B cell (primary cell): Measurements from ENCODE around the gene KCNK7. TPM values are rescaled to one million over a fixed set of nuclear protein-coding genes. Genes with fewer than 3 reads are reported as not detected.
"Not testable (repeated sequence)": the region's sequence is repeated elsewhere in the genome, so short reads cannot be mapped to it uniquely, and the experiment has no call there.

Experiments
- ATAC-seq: fragments of 200-7000 bp; cut with Tn5 transposase; one replicate; pipeline ENCODE4 v1.10.0; 2021; ENCODE audit warnings: low read depth, mild to moderate bottlenecking, moderate number of reproducible peaks, moderate library complexity
- CTCF ChIA-PET: fragments of 350-600 bp; sonication (Branson Sonifier 250); formaldehyde crosslinking; loops from one replicate; lab custom pipeline; 2021; ENCODE audit warnings: antibody characterized with exemption, inconsistent platforms; lab: Charles Lee
- POLR2A ChIA-PET: fragments of 350-600 bp; sonication (Branson Sonifier 250); formaldehyde crosslinking; loops from one replicate; lab custom pipeline; 2021; ENCODE audit warnings: antibody characterized with exemption; lab: Charles Lee
- DNase-seq: peaks from one replicate; pipeline ENCODE4 v3.0.0; 2013
- H2AFZ ChIP-seq: 2 replicates; pipeline ENCODE4 v1.6.1; 2012; ENCODE audit warnings: mild to moderate bottlenecking, low read depth, low read length; ENCODE audit not compliant: insufficient read depth, poor library complexity, severe bottlenecking
- H3K27ac ChIP-seq, 2 donors: 1 replicate in 1 of 2; 2 replicates in 1 of 2; pipeline ENCODE4 v1.5.1; 2012 to 2013; ENCODE audit warnings: low read length in 2 of 2, mild to moderate bottlenecking in 2 of 2, moderate library complexity in 1 of 2
- H3K27me3 ChIP-seq, 4 experiments: fragments of 200-600 bp in 1 of 4; sonication (generic) in 1 of 4; replicated peaks in 1 of 4; 1 replicate in 2 of 4; 2 replicates in 2 of 4; pipeline versions ENCODE4 v1.6.1 to v1.7.0; 2013 to 2016; ENCODE audit warnings: low read length in 3 of 4, mild to moderate bottlenecking in 2 of 4, mixed read lengths in 1 of 4, moderate library complexity in 1 of 4; ENCODE audit not compliant: insufficient read depth in 4 of 4, control insufficient read depth in 3 of 4; ENCODE audit errors: control extremely low read depth in 1 of 4
- H3K36me3 ChIP-seq, 2 experiments: replicated peaks in 1 of 2; 1 replicate in 1 of 2; 2 replicates in 1 of 2; pipeline versions ENCODE4 v1.6.1 to v1.7.1; 2013; ENCODE audit warnings: low read length in 1 of 2; ENCODE audit not compliant: insufficient read depth in 2 of 2, control insufficient read depth in 1 of 2; ENCODE audit errors: control extremely low read depth in 1 of 2, extremely low read depth in 1 of 2
- H3K4me1 ChIP-seq, 2 donors: fragments of 200-600 bp in 1 of 2; sonication (generic) in 1 of 2; 1 replicate in 1 of 2; 2 replicates in 1 of 2; pipeline versions ENCODE4 v1.5.1 to v1.6.1; 2013 to 2017; ENCODE audit warnings: low read length in 2 of 2; ENCODE audit not compliant: control insufficient read depth in 2 of 2, insufficient read depth in 2 of 2
- H3K4me2 ChIP-seq: replicated peaks from 2 replicates; pipeline ENCODE3; 2012; ENCODE audit warnings: mild to moderate bottlenecking, low read depth, low read length; ENCODE audit not compliant: poor library complexity, severe bottlenecking
- H3K4me3 ChIP-seq, 5 experiments: fragments of 200-600 bp in 1 of 5; sonication (generic) in 1 of 5; 1 replicate in 3 of 5; 2 replicates in 2 of 5; pipeline versions ENCODE4 v1.5.1 to v1.7.0; 2011 to 2016; ENCODE audit warnings: low read length in 4 of 5, mild to moderate bottlenecking in 4 of 5, low read depth in 2 of 5, control low read depth in 1 of 5, moderate library complexity in 1 of 5; ENCODE audit not compliant: insufficient read depth in 1 of 5; ENCODE audit errors: control extremely low read depth in 1 of 5, extremely low read depth in 1 of 5
- H3K79me2 ChIP-seq: fragments of 200-600 bp; sonication (generic); one replicate; pipeline ENCODE4 v1.6.0; 2016; ENCODE audit warnings: low read length; ENCODE audit not compliant: control insufficient read depth, insufficient read depth
- H3K9ac ChIP-seq: fragments of 200-600 bp; sonication (generic); 2 replicates; pipeline ENCODE4 v1.6.1; 2017; ENCODE audit warnings: mild to moderate bottlenecking, low read length, moderate library complexity
- H3K9me3 ChIP-seq, 3 donors: one replicate each; pipeline versions ENCODE4 v1.6.1 to v1.7.1; 2013; ENCODE audit warnings: low read length in 2 of 3; ENCODE audit not compliant: control insufficient read depth in 2 of 3, insufficient read depth in 1 of 3; ENCODE audit errors: control extremely low read depth in 1 of 3
- H4K20me1 ChIP-seq: 2 replicates; pipeline ENCODE4 v1.6.0; 2012; ENCODE audit warnings: mild to moderate bottlenecking, low read length; ENCODE audit not compliant: insufficient read depth, control insufficient read depth, poor library complexity, severe bottlenecking
- H3K27ac Mint-ChIP-seq: one replicate; pipeline ENCODE4 v1.8.0; 2021; ENCODE audit warnings: mixed read lengths
- H3K27me3 Mint-ChIP-seq: one replicate; pipeline ENCODE4 v1.8.0; 2021; ENCODE audit warnings: mixed read lengths
- H3K4me1 Mint-ChIP-seq: one replicate; pipeline ENCODE4 v1.8.0; 2021; ENCODE audit warnings: mixed read lengths
- H3K4me3 Mint-ChIP-seq: one replicate; pipeline ENCODE4 v1.8.0; 2021; ENCODE audit warnings: mixed read lengths
- H3K9me3 Mint-ChIP-seq: one replicate; pipeline ENCODE4 v1.8.0; 2022; ENCODE audit warnings: mixed read lengths; ENCODE audit not compliant: insufficient read depth
- EZH2 ChIP-seq: IDR thresholded peaks from 2 replicates; pipeline ENCODE4 v1.6.1; 2012; ENCODE audit warnings: borderline replicate concordance, low read depth, mild to moderate bottlenecking, moderate library complexity, low read length; ENCODE audit not compliant: insufficient read depth, poor library complexity, severe bottlenecking
- WGBS: methylation state at CpG from one replicate; pipeline ENCODE4 v1.1.5; 2013; ENCODE audit warnings: missing lambda C conversion rate; ENCODE audit not compliant: insufficient coverage; 5-methylcytosine and 5-hydroxymethylcytosine counted together
- intact Hi-C: fragments of 100-400 bp; cut with micrococcal nuclease; formaldehyde crosslinking; loops from one replicate; pipeline ENCODE4 v1.10.0; 2022
- polyA plus RNA-seq: library from polyadenylated mRNA; depleted of rRNA; stranded (reverse); fragments of >200 nt; gene quantifications from 2 replicates; pipeline ENCODE4 v1.2.3, GENCODE V29; 2012
- total RNA-seq, 2 donors: library from RNA; stranded (reverse); fragments of 120-200 nt in 1 of 2; gene quantifications; 1 replicate in 1 of 2; 2 replicates in 1 of 2; pipeline versions ENCODE4 v1.2.3 to v1.2.4, GENCODE V29; 2013 to 2022
- TF ChIP-seq, protein P1 (sequence below): fragments of 200-600 bp; IDR thresholded peaks from one replicate; pipeline ENCODE4 v1.8.0; 2022; ENCODE audit warnings: antibody characterized with exemption, mild to moderate bottlenecking

KCNK7 gene
- total and polyA plus RNA-seq, 2 donors (not counting 1 experiment from before 2014, with no cell fraction given) = 2.2 to 3.5 TPM

DNA sequence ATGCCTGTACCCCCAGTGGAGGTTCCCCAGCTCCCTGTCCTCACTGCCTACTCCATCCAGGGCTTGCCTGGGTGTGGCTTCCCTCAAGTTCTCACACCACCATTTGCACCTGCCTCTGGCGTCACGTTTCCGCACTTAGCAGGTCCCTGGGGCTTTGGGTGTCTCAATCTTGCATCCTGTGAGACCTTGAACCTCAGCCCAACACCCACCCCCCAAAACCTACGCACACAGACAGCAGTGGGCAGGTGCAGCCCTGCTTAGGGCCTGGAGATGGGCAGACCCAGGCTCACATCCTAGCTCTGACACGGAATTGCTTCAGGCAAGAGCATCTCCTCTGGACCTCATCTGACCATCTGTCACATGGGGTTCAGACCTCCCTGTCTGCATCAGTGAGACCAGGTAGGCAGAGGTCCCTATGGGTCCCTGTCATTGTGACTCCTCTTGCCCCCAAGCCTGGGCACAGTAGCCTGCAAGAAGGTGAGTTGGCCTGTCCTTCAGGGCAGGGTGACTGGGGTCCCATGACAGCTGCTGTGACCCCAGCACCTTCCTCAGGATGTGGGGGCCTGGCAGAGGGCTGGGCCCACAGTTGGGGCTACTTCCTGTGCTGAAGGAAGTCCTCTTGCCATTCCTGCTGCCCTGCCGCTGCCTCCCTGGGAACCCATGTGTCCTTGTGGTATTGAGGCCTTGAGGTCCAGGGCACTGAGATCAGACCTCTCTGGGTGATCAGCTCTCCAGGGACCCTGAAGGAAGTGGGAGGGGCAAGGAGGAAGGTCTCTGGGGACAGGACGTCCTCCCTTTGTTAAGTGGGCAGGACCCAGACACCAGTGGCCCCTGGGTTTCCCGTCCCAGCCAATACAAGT is 44.3 kb upstream of the KCNK7 start:
- Mint-ChIP-seq H3K4me1 (peaks cover 53% of the 10 kb centered on the region), H3K27ac (peak overlapping the region; percentile 98), H3K27me3 (no peaks in the 10 kb centered on the region), H3K4me3 (peak overlapping the region; percentile 99), H3K9me3 (no peaks in the 10 kb centered on the region)
- peak overlapping the region; percentile 100 for H3K27ac ChIP-seq
- H3K36me3 ChIP-seq = peaks cover 0 to 59% of the 10 kb centered on the region in 2 experiments
- H4K20me1 ChIP-seq = peaks cover 69% of the 10 kb centered on the region
- H3K4me3 ChIP-seq = peak overlapping the region; percentile 39 to 97 (median 93)
- DNase-seq = peak; percentile 98
- peak; percentile 71 for ATAC-seq
- H3K9me3 ChIP-seq = no peaks in the 10 kb centered on the region
- H2AFZ ChIP-seq = no peak overlapping the region
- ChIA-PET CTCF (interaction anchor here (0.6 to 7.4 kb wide), 14 partner anchors 13 to 220 kb away, joined by 3 to 86 read pairs (median 3); partner anchors contain the start of genes MUS81, RELA and RNASEH2C), POLR2A (interaction anchor here (0.5 to 5.0 kb wide), 33 partner anchors 9 to 1801 kb away, joined by 3 to 116 read pairs (median 4); partner anchors contain the start of genes DPF2, EHBP1L1, FIBP and KAT5)
- H3K79me2 ChIP-seq = peaks cover 90% of the 10 kb centered on the region
- H3K9ac ChIP-seq = peak overlapping the region; percentile 91
- TF ChIP-seq, protein P1, sequence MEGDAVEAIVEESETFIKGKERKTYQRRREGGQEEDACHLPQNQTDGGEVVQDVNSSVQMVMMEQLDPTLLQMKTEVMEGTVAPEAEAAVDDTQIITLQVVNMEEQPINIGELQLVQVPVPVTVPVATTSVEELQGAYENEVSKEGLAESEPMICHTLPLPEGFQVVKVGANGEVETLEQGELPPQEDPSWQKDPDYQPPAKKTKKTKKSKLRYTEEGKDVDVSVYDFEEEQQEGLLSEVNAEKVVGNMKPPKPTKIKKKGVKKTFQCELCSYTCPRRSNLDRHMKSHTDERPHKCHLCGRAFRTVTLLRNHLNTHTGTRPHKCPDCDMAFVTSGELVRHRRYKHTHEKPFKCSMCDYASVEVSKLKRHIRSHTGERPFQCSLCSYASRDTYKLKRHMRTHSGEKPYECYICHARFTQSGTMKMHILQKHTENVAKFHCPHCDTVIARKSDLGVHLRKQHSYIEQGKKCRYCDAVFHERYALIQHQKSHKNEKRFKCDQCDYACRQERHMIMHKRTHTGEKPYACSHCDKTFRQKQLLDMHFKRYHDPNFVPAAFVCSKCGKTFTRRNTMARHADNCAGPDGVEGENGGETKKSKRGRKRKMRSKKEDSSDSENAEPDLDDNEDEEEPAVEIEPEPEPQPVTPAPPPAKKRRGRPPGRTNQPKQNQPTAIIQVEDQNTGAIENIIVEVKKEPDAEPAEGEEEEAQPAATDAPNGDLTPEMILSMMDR = no peak
- no peak for TF ChIP-seq EZH2
- WGBS = under 1% methylated on average over 8 of the region's 8 CpGs
- peak overlapping the region; percentile 96 for H3K4me2 ChIP-seq
- peaks cover 43 to 67% of the 10 kb centered on the region in 2 donors for H3K4me1 ChIP-seq
- H3K27me3 ChIP-seq = no peaks in the 10 kb centered on the region
- intact Hi-C loops = loop anchor here (1.0 kb wide), 2 partner anchors 12 to 72 kb away; partner anchors contain the start of gene KAT5

DNA sequence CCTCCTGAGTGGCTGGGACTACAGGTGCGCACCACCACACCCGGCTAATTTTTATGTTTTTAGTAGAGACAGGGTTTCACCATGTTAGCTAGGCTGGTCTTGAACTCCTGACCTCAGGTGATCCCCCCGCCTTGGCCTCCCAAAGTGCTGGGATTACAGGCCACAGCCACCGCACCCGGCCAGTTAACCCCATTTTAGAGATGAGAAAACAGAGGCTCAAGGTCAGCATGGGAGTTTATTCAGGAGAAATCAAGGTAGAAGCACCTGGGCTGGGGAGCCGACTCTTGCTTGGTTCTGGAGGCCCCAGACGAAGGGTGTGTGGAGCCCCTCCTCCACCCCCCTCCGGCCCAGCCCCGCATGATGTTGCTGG is 43.6 kb upstream of the KCNK7 start:
- H3K9ac ChIP-seq = peak overlapping the region; percentile 91
- peaks cover 94% of the 10 kb centered on the region for H3K79me2 ChIP-seq
- intact Hi-C loops = loop anchor here (1.0 kb wide), 1 partner anchor 73 kb away; the partner anchor contains the start of gene KAT5
- not testable (repeated sequence) for H2AFZ ChIP-seq, H3K9me3 ChIP-seq, ATAC-seq, H3K9me3 Mint-ChIP-seq, DNase-seq, H3K27me3 ChIP-seq, H3K27me3 Mint-ChIP-seq
- Mint-ChIP-seq H3K4me3 (peak overlapping the region; percentile 99), H3K4me1 (peaks cover 49% of the 10 kb centered on the region), H3K27ac (peak overlapping the region; percentile 98)
- H3K36me3 ChIP-seq = peaks cover 0 to 59% of the 10 kb centered on the region in 2 experiments
- H3K4me3 ChIP-seq = peak overlapping the region; percentile 70 to 97 (median 93)
- POLR2A ChIA-PET = interaction anchor here (0.6 to 5.0 kb wide), 27 partner anchors 8 to 598 kb away, joined by 3 to 116 read pairs (median 5); partner anchors contain the start of genes BANF1, DPF2, EHBP1L1 and EIF1AD
- peaks cover 69% of the 10 kb centered on the region for H4K20me1 ChIP-seq
- peak overlapping the region; percentile 100 for H3K27ac ChIP-seq
- H3K4me1 ChIP-seq = peaks cover 43 to 67% of the 10 kb centered on the region in 2 donors
- 50% methylated on average over 7 of the region's 9 CpGs for whole genome bisulfite sequencing
- CTCF ChIA-PET = interaction anchor here (0.7 to 7.4 kb wide), 15 partner anchors 10 to 220 kb away, joined by 3 to 86 read pairs (median 3); partner anchors contain the start of genes MUS81, RELA and RNASEH2C
- H3K4me2 ChIP-seq = peak overlapping the region; percentile 96
